Mesendoderm (in vitro differentiated cells): ENCODE data around the gene TARS1.

ENCODE experiments used
- DNase-seq: peaks from one replicate; pipeline ENCODE4 v3.0.0; 2013
- H2AK5ac ChIP-seq: 2 replicates; pipeline ENCODE4 v1.6.1; 2013; ENCODE audit warnings: low read length, inconsistent platforms
- H2BK120ac ChIP-seq: 2 replicates; pipeline ENCODE4 v1.6.1; 2013; ENCODE audit warnings: low read depth, mild to moderate bottlenecking, low read length, moderate library complexity, mixed read lengths
- H2BK15ac ChIP-seq: replicated peaks from 2 replicates; pipeline ENCODE4 v1.6.1; 2013; ENCODE audit warnings: low read depth, mild to moderate bottlenecking, moderate library complexity
- H2BK5ac ChIP-seq: 2 replicates; pipeline ENCODE4 v1.6.1; 2013; ENCODE audit warnings: low read length, inconsistent platforms
- H3K18ac ChIP-seq: 2 replicates; pipeline ENCODE4 v1.6.1; 2013; ENCODE audit warnings: mild to moderate bottlenecking, low read length, mixed read lengths
- H3K23ac ChIP-seq: one replicate; pipeline ENCODE4 v1.6.1; 2013; ENCODE audit warnings: low read length
- H3K27ac ChIP-seq: 2 replicates; pipeline ENCODE4 v1.5.1; 2013; ENCODE audit warnings: low read depth, mild to moderate bottlenecking, inconsistent platforms, low read length, moderate library complexity
- H3K27me3 ChIP-seq: 2 replicates; pipeline ENCODE4 v1.6.1; 2013; ENCODE audit warnings: low read length, control low read depth, mild to moderate bottlenecking, inconsistent platforms; ENCODE audit not compliant: insufficient read depth, poor library complexity
- H3K36me3 ChIP-seq: 2 replicates; pipeline ENCODE4 v1.6.1; 2013; ENCODE audit warnings: low read length, inconsistent platforms; ENCODE audit not compliant: control insufficient read depth, insufficient read depth
- H3K4ac ChIP-seq: one replicate; pipeline ENCODE4 v1.6.1; 2013; ENCODE audit warnings: low read depth, mild to moderate bottlenecking, low read length, moderate library complexity
- H3K4me1 ChIP-seq: 2 replicates; pipeline ENCODE4 v1.6.1; 2013; ENCODE audit warnings: low read depth, low read length, inconsistent platforms; ENCODE audit not compliant: control insufficient read depth
- H3K4me2 ChIP-seq: 2 replicates; pipeline ENCODE4 v1.6.1; 2013; ENCODE audit warnings: low read length
- H3K4me3 ChIP-seq: 2 replicates; pipeline ENCODE4 v1.5.1; 2013; ENCODE audit warnings: mild to moderate bottlenecking, low read length
- H3K56ac ChIP-seq: one replicate; pipeline ENCODE4 v1.6.1; 2013; ENCODE audit warnings: low read length
- H3K79me1 ChIP-seq: 2 replicates; pipeline ENCODE4 v1.6.1; 2013; ENCODE audit warnings: low read length, inconsistent platforms
- H3K79me2 ChIP-seq: 2 replicates; pipeline ENCODE4 v1.6.1; 2013; ENCODE audit warnings: mild to moderate bottlenecking, low read length; ENCODE audit not compliant: control insufficient read depth, insufficient read depth
- H3K9ac ChIP-seq: 2 replicates; pipeline ENCODE4 v1.6.1; 2013; ENCODE audit warnings: low read length, inconsistent platforms
- H4K5ac ChIP-seq: one replicate; pipeline ENCODE4 v1.6.1; 2013; ENCODE audit warnings: low read length
- H4K8ac ChIP-seq: one replicate; pipeline ENCODE4 v1.6.1; 2013; ENCODE audit warnings: low read depth, mild to moderate bottlenecking, control low read depth, low read length, moderate library complexity
- WGBS: extraction: QIAGEN DNeasy Blood & Tissue Kit; methylation state at CpG from one replicate; pipeline ENCODE4 v1.1.7; 2013; ENCODE audit warnings: low lambda C conversion rate, missing lambda C conversion rate; ENCODE audit not compliant: insufficient coverage; ENCODE audit errors: extremely low coverage; 5-methylcytosine and 5-hydroxymethylcytosine counted together

Gene TARS1

DNA sequence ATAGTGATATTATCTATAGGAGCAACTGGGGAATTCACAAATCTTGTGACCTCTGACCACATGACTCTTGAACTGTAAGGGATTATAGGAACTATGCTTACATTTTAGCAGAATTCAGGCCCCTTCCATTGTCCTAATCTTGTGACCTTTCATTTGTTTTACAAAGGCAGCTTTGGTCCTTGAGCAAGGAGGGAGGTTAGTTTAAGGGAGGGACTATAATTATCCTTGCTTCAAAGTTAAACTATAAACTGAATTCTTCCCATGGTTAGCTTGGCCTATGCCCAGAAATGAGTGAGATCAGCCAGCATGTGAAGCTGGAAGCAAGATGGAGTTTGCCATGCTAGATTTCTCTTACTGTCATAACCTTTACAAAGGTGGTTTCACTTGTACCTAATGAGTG, 51.2 kb downstream of the TARS1 start:
- Histone ChIP-seq H2BK5ac (no peak overlapping the region), H3K18ac (no peak overlapping the region), H2AK5ac (no peak overlapping the region), H3K79me1 (no peaks in the 10 kb centered on the region), H3K4me3 (no peak overlapping the region), H3K4me1 (no peaks in the 10 kb centered on the region), H2BK120ac (no peak overlapping the region), H3K36me3 (no peaks in the 10 kb centered on the region), H3K9ac (no peak overlapping the region), H3K23ac (no peak overlapping the region), H3K56ac (no peak overlapping the region), H3K27me3 (no peaks in the 10 kb centered on the region), H4K8ac (no peak overlapping the region), H3K79me2 (no peaks in the 10 kb centered on the region), H3K27ac (no peak overlapping the region), H4K5ac (no peak overlapping the region), H3K4me2 (no peak overlapping the region), H2BK15ac (no peak overlapping the region), H3K4ac (no peak overlapping the region)
- DNase-seq: no peak

DNA sequence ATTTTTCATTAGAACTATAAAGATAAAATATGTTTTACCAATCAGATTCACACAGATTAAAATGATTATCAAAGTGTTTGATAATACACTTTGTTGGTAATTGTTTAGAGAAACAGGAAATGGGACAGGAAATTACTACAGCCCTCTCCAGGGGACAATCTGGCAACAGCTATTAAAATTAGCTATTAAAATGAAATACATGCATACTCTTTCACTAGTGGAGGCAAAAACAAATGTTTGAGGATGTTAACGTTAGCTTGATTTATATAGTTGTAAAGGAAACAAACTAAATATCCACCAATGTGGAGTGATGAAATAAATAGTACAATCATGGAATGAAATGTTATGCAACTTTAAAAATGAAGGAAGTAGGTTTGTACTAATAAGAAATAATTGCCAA, 53.7 kb downstream of the TARS1 start:
- Histone ChIP-seq H2BK120ac (no peak overlapping the region), H3K4me2 (no peak overlapping the region), H3K9ac (no peak overlapping the region), H2BK15ac (no peak overlapping the region), H3K79me2 (no peaks in the 10 kb centered on the region), H3K27ac (no peak overlapping the region), H3K56ac (no peak overlapping the region), H3K36me3 (no peaks in the 10 kb centered on the region), H2AK5ac (no peak overlapping the region), H3K4me3 (no peak overlapping the region), H4K8ac (no peak overlapping the region), H3K79me1 (no peaks in the 10 kb centered on the region), H3K18ac (no peak overlapping the region), H4K5ac (no peak overlapping the region), H3K23ac (no peak overlapping the region), H2BK5ac (no peak overlapping the region), H3K27me3 (no peaks in the 10 kb centered on the region), H3K4me1 (no peaks in the 10 kb centered on the region), H3K4ac (no peak overlapping the region)
- DNase-seq: no peak
- WGBS: no CpG with 5 or more reads among the region's 1 CpG

DNA sequence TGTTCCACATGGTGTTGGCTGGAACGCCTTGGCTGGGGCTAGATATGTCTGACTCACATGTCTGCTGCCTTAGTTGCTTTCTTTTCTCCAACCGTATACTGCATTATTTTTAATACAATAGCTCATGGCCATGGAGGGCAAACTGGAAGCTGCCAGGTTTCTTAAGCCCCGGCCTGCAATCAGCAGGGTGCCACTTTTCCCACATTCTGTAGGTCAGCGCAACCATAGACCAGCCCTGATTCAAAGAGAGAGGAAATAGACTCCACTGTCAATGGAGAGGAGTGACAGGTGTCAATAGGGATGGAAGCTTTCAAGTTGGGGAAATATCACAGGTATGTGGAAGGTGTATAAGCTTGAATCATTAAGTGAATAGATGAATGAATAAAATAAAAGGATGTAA, 60.5 kb downstream of the TARS1 start:
- H3K4me1 ChIP-seq: no peaks in the 10 kb centered on the region
- H3K36me3 ChIP-seq: no peaks in the 10 kb centered on the region
- H2AK5ac ChIP-seq: no peak overlapping the region
- no peak overlapping the region for H3K18ac ChIP-seq
- no peaks in the 10 kb centered on the region for H3K79me1 ChIP-seq
- no peak for DNase-seq
- H3K23ac ChIP-seq: no peak overlapping the region
- H3K4me3 ChIP-seq: no peak overlapping the region
- no CpG with 5 or more reads among the region's 4 CpGs for WGBS
- no peak overlapping the region for H2BK5ac ChIP-seq
- no peak overlapping the region for H2BK15ac ChIP-seq
- no peaks in the 10 kb centered on the region for H3K79me2 ChIP-seq
- H2BK120ac ChIP-seq: no peak overlapping the region
- no peak overlapping the region for H3K56ac ChIP-seq
- H3K9ac ChIP-seq: no peak overlapping the region
- H3K27me3 ChIP-seq: no peaks in the 10 kb centered on the region
- no peak overlapping the region for H3K27ac ChIP-seq
- no peak overlapping the region for H4K8ac ChIP-seq
- H3K4me2 ChIP-seq: no peak overlapping the region
- no peak overlapping the region for H4K5ac ChIP-seq
- H3K4ac ChIP-seq: no peak overlapping the region

DNA sequence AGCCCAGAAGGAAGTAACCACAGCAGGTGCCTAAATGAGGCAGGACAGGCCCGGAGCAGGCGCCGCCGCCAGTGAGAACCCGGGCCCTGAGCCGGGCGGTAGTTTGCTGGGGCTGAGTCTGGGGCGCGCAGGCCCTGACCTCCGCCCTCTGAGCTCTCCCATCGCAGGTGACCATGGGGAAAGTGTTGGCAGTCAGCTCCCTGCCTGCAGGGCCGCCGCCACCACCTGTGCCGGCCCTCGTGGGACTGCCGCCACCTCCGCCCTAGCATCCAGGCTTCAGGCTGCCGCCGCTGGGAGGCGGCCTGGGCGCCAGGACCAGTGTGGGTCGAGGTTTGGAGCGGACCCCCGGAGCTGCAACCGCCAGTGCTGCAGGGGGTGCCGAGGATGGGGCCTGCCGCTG, 61.1 kb downstream of the TARS1 start:
- H3K18ac ChIP-seq: no peak overlapping the region
- no peak overlapping the region for H3K4me3 ChIP-seq
- no peak overlapping the region for H3K23ac ChIP-seq
- no peak overlapping the region for H4K5ac ChIP-seq
- H3K4ac ChIP-seq: no peak overlapping the region
- H3K4me1 ChIP-seq: no peaks in the 10 kb centered on the region
- H3K9ac ChIP-seq: no peak overlapping the region
- H2BK5ac ChIP-seq: no peak overlapping the region
- H3K4me2 ChIP-seq: no peak overlapping the region
- H2BK15ac ChIP-seq: no peak overlapping the region
- no peak for DNase-seq
- H3K79me2 ChIP-seq: no peaks in the 10 kb centered on the region
- no peaks in the 10 kb centered on the region for H3K27me3 ChIP-seq
- H3K79me1 ChIP-seq: no peaks in the 10 kb centered on the region
- H2AK5ac ChIP-seq: no peak overlapping the region
- no peak overlapping the region for H4K8ac ChIP-seq
- no CpG with 5 or more reads among the region's 27 CpGs for WGBS
- no peak overlapping the region for H2BK120ac ChIP-seq
- no peaks in the 10 kb centered on the region for H3K36me3 ChIP-seq
- H3K27ac ChIP-seq: no peak overlapping the region
- H3K56ac ChIP-seq: no peak overlapping the region

DNA sequence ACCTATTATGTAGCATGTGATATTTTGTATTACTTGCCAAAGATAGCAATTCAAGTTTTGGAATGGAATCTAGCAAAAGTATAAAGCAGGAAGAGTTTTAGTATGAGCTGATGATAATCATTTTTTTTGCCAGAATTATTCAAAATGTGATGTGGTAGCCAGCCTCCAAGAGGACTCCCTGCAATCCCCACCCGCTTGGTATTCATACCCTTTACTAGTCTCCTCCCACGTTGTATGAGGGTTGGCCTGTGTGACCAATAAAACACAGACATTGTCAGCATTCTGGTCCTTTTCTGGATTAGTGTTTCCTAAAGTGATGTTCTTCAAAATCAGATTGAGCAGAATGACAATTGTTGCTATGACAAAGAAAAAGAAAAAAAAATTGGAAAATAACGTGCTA, 63.8 kb downstream of the TARS1 start:
- WGBS: no CpG with 5 or more reads among the region's 3 CpGs
- H2AK5ac ChIP-seq: no peak overlapping the region

DNA sequence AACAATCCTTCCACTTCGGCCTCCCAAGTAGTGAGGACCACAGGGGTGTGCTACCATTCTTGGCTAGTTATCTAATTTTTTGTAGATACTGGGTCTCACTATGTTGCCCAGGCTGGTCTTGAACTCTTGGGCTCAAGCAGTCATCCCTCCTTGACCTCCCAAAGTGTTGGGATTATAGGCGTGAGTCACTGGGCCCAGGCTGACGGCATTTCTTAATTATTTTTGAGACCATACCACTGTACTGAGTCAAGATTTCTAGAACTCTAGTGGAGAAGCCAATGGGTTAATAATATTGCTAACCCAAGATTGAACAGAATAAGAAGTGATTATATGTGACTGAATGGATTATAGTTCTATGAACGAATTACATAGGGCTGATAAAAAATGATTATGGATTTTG, 66.7 kb downstream of the TARS1 start:
- Histone ChIP-seq H2BK15ac (no peak overlapping the region), H3K4me2 (no peak overlapping the region), H2AK5ac (no peak overlapping the region), H2BK5ac (no peak overlapping the region), H3K56ac (no peak overlapping the region), H3K27ac (no peak overlapping the region), H3K4ac (no peak overlapping the region), H3K79me2 (no peaks in the 10 kb centered on the region), H3K36me3 (no peaks in the 10 kb centered on the region), H4K8ac (no peak overlapping the region), H3K27me3 (no peaks in the 10 kb centered on the region), H3K79me1 (no peaks in the 10 kb centered on the region), H3K18ac (no peak overlapping the region), H3K9ac (no peak overlapping the region), H3K4me3 (no peak overlapping the region), H4K5ac (no peak overlapping the region), H3K23ac (no peak overlapping the region), H3K4me1 (no peaks in the 10 kb centered on the region), H2BK120ac (no peak overlapping the region)
- WGBS: 100% methylated on average over 1 of the region's 4 CpGs
- no peak for DNase-seq

More for the DNA sequence above, 63.8 kb downstream of the TARS1 start:
- no peak overlapping the region for H2BK120ac ChIP-seq
- no peak overlapping the region for H3K23ac ChIP-seq
- no peak overlapping the region for H3K4ac ChIP-seq
- no peak overlapping the region for H3K9ac ChIP-seq
- H3K4me1 ChIP-seq: no peaks in the 10 kb centered on the region
- no peak overlapping the region for H4K8ac ChIP-seq
- no peaks in the 10 kb centered on the region for H3K27me3 ChIP-seq
- H2BK5ac ChIP-seq: no peak overlapping the region
- no peak overlapping the region for H4K5ac ChIP-seq
- H3K79me2 ChIP-seq: no peaks in the 10 kb centered on the region
- no peak overlapping the region for H2BK15ac ChIP-seq
- H3K4me3 ChIP-seq: no peak overlapping the region
- no peaks in the 10 kb centered on the region for H3K36me3 ChIP-seq
- H3K56ac ChIP-seq: no peak overlapping the region
- DNase-seq: no peak
- H3K4me2 ChIP-seq: no peak overlapping the region
- no peak overlapping the region for H3K18ac ChIP-seq
- H3K79me1 ChIP-seq: no peaks in the 10 kb centered on the region
- H3K27ac ChIP-seq: no peak overlapping the region
